ENCODE results near the gene CLEC19A.

CLEC19A gene

DNA sequence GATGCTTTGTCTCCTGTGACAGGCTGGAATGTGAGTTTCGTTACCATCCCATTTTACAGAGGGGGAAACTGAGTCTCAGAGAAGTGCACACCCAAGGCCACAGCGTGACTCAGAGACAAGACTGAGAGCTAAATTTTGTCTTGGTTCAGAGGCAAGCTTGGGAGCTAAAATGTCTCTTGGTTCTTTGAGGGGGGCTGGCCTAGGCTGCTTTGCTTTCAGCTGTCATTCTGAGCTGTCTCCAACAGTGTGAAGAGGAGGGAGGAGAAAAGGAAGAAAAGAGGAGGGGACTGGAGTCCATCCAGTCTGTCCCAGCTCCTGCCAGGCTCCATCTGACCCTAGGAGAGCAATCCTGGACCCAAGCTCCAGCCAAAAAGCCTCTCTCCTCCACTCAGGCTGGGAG lies at the start of gene CLEC19A:
Gene CLEC19A (plus strand): TSS at position 301 of the 400 bp plus-strand sequence. CDS start 121 bp downstream, outside the sequence.
- DNase-seq = no peak

DNA sequence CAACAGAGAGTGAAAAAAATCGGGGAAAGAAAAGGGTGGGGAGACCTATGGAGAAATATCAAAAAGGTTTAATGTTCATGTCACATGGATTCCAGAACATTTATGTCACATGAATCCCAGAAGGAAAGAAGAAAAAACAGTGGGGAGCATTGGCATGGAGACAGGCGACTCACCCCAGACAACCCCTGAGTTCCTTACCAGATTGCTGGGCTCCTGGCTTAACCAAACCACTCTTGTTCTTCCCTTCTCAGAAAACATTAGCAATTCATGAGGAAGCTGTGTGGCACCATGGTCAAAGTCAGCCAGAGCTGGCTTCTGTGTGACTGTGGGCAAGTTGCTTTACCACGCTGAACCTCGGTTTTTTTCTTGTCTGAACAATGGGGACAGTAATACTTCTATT lies 49.6 kb upstream of the CLEC19A start:
- no peak for DNase-seq

DNA sequence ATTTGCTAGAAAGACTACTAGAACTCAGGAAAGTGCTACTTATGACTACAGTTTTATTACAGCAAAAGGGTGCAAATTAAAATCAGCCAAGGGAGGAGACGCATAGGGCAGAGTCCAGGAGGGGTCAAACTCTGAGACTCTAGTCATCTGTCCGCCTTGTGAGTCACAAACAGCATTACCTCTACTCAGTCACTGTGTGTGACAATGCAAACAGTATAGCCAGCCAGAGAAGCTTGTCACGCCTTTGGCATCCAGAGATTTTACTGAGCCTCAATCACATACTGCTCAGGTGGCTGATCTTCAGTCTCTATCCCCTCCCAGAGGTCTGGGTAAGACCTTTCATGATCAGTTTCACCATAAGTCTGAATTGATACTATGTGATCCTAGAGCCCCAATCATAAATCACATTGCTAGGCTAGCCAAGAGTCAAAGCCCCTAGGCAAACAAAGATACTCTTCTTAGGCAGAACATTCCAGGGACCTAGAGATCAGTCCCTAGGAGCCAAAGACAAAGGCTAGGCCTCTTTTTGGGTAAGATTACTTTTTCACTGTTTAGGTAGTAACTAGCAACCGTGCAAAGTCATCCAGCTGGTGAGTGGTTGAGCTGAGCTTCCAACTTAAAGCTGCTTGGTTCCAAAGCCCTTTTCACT lies 48.8 kb upstream of the CLEC19A start:
- no peak for DNase-seq

DNA sequence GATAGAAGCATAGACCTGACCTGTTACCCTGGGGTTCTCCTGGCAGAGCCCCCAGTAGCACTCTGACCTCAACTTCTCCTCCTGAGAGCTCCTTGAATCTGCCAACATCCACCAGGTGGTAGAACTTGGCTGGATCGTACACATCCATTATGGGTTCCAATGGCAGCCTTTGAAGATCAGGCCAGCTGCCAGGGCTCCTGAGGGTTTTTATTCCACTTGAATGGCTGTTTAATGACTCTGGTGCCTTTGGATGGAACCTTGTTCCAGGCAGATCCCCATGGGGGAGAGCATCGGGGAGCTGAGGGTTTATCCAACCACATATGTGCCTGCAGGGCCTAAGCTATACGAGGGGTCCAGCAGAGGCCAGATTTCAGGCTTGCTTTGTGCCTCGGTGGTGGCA lies 47.1 kb upstream of the CLEC19A start:
- peak; percentile 91 for DNase-seq

DNA sequence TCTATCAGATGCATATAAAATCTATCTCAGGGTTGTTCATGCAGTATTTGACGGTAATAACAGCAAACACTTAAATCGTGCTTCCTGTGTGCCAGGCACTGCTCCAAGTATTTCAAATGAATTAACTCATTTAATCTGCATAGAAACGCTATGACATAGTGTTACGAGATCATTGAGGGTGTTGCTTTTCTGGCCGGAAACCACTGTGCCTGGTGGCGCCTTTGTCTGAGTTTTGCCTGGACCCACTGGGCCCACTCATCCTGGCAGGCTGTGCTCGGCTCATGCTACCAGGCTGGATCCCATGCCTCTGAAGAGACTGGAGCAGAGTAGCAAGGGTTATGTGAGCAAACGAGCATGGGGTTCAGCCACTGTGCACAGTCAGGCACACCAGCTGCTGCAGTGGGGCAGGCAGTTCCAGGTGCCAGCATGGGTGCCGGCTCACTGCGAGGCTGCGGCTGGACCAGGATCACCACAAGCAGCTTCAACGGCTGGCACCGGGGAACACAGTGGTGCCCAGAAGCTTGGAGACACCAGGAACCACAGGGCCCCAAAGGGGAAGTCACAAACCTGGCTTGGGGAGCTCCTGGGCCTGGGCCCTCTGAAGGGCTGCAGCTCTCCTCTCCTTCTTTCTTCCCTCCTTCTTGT lies 45.9 kb upstream of the CLEC19A start:
- peak; percentile 71 for DNase-seq

DNA sequence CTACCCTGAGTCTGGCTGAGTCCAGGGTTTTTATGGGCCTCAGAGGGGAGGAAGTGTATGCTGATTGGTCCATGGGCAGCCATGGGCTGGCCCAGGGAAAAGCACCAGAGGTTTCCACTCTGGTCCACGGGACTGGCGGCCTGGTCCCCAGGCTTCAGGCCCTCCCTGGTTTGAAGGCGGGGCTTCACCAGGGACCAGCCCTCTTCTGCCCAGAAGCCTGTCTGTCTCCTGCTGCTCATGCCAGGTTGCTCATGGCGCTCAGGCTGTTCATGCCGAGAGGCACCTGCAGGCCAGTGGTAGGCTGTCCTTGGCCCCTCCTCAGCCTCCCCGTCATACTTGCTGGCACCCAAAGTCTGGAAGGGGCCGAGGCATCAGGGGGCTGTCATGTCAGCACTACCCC lies 45.0 kb upstream of the CLEC19A start:
- DNase-seq = no peak

DNA sequence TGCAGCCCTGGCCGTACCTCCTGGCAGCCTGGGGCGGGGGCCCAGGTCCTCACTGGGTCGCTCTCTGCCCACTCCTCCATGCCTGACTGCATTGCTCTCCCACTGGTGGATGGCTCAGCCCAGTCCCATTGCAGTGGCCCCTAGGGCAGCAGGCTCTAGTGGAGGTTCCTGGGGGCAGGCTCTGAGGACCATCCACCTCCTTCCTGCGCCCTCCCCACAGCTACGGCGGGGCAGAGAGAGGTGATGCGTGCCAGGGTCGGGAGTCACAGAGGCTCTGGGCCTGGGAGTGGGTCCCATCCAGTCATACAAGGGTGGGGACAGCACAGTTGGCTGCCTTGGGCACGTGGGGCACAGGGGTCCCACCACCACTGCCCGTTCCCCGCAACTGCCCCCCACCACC lies 44.0 kb upstream of the CLEC19A start:
- no peak for DNase-seq

DNA sequence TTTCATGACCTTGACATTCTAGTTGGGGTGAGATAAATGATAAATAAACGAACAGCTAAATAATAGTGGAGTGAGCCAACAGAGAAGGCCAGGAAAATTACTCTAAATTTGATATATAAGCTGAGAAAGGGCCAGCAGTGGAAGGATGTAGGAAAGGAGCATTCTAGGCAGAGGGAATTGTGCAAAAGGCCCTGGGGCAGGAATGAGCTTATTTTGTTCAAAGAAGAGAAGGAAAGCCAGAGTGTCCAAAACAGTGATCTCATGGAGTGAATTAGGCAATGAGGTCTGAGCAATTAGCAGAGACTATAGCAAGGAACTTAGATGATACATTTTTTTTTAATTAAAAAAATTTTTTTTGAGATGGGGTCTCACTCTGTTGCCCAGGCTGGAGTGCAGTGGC lies 43.3 kb upstream of the CLEC19A start:
- no peak for DNase-seq

DNA sequence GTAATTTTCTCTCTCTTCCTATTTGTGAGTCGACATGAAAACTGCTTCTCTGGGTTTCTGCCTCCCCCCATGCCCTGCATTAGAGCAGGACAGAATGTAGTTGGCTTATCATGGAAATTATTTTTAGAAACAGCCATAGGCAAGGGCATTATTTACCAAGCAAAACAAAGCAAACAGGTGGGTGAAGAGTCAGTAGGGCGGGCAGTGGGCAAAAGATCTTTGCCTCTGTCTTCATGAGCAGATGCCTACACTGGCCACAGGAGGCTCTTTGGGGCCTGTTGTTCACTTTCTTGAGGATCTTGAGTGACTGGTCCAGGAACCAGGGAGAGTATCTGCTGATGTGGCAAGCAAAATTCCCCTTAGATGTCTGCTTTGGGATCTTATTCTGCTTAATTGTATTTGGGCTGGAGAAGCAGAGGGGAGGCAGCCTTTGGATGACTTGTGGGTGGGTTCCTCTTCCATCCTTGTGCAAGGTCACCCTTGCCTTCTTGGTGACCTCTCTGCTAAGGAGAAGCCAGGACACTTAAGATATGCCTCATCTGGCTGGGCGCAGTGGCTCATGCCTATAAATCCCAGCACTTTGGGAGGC lies 42.5 kb upstream of the CLEC19A start:
- DNase-seq = no peak

DNA sequence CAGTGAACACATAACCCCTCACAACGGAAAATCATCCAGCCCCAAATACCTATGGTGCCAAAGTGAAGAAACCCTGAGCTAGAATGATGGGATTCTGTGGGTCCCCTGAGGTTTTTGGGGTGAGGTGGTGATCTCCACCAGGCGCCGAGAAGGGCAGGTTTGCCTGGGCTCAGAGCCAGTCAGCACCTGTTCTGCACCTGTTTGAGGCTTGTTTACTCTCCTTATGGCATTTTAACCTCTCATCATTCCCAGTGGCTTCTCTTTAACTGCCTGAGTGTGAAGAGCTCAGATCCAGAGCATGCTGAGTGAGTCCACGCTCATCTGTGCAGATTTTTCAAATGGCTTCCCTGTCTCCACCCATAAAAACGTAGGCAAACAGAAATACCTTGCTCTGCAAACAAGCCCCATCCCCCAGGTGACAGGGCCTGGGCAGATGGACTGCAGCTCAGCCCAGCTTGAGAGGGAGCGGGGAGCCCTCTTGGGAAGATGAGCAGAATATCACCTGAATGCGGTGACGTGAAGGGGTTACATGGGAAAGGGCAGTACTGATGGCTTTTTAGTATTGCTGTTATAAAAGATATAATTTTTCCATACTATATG lies 40.1 kb upstream of the CLEC19A start:
- peak; percentile 95 for DNase-seq

DNA sequence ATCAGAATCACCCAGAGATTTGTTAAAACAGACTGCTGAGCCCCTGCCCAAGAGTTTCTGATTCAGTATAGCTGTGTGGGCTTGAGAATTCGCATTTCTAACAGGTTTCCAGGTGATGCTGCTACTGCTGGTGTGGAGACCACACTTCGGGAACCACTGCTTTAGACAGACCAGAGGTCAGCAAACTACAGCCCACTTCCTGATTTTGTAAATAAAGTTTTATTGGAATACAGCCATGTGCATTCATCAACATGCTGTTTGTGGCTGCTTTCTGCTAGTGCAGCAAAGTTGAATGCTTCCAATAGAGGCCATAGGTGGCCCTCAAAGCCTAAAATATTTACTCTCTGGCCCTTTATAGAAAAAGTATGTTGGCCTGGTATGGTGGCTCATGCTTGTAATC lies 32.6 kb upstream of the CLEC19A start:
- no peak for DNase-seq

DNA sequence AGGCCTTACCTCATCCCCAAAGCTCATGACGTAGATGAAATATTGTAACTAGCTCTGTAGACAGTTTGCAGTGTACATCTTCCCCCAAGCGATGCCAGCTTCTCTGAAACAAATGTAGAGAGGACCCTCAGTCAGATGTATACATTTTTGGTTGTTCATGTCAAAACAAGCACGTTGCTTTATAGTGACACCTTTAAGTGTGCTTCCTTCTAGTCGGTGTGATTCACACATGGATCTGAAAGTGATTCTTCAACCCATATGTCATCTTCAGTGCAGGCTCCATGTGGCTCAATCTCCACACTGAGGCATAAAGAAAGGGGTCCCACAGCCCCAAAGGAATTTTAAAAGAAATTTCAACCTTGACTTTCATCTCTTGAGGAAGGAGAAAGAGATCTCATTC lies 30.9 kb upstream of the CLEC19A start:
- no peak for DNase-seq

DNA sequence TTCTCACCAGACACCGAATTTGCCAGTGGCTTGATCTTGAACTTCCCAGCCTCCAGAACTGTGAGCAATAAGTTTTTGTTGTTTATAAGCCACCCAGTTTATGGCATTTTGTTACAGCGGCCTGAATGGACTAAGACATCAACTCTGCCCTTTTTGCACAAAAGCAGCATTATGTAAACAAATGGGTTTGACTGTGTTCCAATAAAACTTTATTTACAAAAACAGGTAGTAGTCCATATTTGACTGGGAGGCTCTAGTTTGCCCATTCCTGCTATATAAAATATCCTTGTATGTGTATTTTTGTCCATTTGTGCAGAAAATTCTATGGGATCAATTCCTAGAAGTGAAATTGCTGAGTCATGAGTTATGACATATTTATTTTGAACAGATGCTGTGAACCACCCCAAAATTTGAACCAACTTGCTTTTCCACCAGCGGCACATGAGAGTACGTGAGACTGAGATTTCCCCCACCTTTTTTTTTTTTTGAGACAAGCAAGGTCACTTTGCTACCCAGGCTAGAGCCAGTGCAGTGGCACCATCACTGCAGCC lies 21.3 kb upstream of the CLEC19A start:
- DNase-seq = no peak

DNA sequence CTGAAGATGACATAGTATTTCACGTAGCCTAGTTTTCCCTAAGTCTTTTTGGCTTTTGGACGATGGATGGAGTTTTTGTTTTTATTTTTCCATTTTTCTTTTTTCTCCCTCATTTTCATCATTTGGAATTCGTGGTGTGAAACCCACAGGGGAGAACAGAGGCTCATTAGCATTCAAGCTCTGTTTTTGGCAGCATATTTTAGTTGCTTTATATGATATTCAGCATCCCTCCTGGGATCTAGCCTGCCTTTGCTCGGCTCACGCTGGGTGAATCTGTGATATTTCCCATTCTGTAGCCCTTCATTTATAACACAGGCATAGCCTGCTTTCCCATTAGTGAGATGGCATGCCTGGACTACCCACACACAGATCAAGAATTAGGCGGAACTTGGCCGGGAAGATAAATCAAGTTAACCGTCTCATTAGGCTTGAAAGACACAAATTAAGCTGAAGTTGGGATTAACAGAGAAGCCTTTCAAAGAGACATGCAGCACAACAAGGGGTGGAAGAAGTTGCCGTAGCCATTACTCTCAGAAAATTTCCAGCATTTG lies 20.1 kb upstream of the CLEC19A start:
- DNase-seq = no peak

DNA sequence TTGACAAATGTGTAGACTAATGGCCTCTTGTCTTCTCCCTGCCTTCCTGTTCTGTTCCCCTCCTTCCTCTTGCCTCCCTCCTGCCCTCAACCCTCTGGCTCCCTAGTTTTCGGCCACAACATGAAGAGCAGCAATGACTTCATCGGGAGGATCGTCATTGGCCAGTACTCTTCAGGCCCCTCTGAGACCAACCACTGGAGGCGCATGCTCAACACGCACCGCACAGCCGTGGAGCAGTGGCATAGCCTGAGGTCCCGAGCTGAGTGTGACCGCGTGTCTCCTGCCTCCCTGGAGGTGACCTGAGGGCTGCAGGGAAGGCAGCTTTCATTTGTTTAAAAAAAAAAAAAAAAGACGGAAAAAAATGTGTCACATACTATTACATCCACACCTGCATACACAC lies 18.8 kb upstream of the CLEC19A start:
- DNase-seq = no peak

DNA sequence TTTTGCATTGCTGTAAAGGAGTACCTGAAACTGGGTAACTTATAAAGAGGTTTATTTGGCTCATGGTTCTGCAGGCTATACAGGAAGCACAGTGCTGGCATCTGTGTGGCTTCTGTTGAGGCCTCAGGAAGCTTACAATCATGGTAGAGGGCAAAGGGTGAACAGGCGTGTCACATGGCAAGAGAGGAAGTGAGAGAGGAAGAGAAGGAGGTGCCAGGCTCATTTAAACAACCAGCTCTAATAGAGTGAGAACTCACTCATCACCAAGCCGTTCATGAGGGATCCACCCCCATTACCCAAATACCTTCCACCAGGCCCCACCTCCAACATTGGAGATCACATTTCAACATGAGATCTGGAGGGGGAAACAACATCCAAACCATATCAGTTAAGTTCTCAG lies 16.4 kb upstream of the CLEC19A start:
- no peak for DNase-seq

DNA sequence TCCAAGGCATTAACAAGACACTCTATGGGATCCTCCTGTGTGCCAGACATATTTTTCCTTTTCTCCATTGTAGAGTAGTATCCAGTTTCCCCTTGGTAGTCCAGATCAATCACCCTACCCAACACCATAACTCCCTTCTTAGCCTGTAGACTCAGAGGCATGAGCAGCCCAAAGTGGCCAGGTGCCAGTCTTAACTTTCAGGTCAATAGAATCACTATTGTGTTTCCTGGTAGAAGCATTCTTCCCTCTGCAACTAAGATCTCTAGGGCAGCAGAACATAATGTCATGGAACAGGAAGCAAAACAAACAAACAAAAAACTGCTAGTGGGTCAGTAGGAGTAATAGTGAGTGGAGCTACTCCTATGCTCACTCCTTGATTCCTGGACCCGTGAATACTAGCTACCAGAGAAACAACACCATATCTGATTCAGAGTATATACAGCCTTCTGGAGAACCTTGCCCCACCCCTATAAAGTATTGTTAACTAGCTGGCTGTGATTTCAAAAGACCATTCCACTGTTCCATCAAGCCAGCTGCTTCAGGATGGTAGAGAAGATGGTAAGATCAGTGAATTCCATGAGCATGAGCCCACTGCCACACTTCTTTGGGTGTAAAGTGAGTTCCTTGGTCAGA lies 11.2 kb upstream of the CLEC19A start:
- no peak for DNase-seq

DNA sequence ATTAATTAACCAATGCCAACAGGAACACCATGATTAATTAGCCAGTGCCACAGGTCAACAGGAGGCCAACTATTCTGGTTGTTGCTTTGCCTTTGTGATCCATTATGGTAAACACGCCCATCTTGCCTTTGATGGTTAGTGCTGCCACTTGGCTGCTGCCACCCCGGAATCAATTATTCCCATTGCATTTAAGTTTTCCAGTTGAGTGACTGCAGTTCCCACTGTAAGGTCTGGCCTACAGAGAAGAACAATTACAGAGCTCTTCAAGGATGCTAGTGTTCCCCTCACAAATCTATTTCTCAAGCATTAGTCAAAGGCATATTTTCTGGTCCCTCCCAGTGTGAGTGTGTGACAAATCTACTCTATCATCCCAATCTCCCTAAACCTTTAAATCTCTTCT lies 7.1 kb upstream of the CLEC19A start:
- DNase-seq = no peak

DNA sequence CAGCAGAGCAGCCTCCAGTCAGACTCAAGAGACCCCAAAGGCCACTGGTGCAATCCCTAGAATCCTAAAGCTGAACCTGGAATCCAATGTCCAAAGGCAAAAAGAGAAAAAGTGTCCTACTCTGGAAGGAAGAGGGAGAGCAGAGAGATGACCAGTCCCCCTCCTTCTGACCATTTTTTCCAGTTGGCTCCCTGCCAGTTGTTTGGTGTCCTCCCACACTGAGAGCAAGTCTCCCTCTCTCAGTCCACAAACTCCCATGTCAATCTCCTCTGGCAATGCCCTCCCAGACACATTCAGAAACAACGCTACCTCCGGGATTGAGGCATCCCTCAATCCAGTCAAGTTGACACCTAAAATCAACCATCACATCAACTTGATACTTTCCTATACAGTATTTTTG lies 4.3 kb upstream of the CLEC19A start:
- DNase-seq = no peak

DNA sequence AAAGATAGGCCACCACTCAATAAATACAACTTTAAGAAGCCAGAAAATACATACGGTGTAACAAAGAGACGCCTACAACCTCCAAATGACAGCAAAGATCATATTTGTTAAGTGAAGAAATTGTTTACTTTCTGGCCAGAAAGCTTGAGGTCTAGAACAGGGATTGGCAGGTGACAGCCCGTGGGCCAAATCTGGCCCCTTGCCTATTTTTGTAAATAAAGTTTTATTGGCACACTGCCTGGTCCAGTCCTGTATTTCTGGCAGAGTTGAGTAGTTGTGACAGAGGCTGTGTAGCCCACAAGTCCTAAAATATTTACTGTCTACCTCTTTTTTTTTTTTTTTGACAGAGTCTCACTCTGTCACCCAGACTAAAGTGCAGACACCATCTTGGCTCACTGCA lies 3.4 kb upstream of the CLEC19A start:
- DNase-seq = no peak

DNA sequence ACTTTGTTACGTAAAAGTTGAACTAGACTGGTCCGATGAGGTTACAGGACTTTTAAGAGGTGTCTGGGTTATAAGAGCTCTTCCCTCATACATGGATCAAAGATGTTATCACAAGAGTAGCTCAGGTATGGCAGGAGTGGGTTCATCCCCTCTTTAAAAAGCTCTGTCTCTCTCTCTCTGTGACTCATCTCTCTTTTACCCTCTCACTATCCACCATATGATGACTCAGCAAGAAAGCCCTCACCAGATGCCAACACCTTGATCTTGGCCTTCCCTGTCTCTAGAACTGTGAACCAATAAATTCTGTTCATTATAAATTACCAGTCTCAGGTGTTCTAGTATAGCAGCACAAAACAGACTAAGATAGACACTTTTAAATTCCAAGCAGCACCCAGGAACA lies 1.9 kb upstream of the CLEC19A start:
- DNase-seq = no peak

DNA sequence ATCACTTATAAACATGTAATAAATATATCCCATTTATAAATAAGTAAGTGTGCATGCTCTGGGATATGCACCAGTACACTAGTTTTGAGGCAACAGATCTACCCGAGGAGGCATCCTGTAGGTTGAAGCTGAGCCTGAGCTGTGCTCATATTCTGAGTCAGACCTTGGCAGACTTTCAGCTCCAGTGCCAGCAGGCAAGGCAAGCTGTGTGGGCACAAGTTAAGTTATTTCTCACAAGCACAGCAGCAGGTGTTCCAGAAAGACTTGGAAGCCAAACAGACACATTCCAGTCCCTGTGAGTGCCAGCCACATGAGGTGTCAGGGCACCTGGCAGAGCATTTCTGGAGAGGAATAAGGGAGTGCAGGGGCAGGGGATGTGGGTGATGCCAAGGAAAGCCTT lies 1.3 kb upstream of the CLEC19A start:
- DNase-seq = peak; percentile 75

DNA sequence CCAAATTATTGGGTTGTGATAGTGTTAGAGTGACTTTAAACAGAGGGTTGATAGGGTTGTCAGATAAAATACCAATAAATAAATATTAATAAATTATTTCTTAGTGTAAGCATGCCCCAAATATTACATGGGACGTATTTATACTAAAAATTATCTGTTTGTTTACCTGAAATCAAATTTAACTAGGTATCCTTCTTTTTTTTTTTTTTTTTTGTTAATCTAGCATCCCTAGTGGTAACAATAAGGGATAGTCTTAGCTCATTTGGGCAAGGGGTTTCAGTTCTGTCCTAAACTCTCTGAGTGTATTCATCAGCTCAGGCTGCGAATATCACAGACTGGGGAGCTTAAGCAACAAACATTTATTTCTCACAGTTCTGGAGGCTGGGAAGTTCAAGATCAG lies 1.3 kb downstream of the CLEC19A start:
- DNase-seq = no peak
